ENCODE measurements around the gene SLC44A5. TPM values are rescaled to one million over a fixed set of nuclear protein-coding genes. Genes with fewer than 3 reads are reported as not detected.
"Not testable (repeated sequence)": the region's sequence is repeated elsewhere in the genome, so short reads cannot be mapped to it uniquely, and the experiment has no call there.

Gene SLC44A5
- total RNA-seq, 2 donors from 2014 or later: 1.2 to 2.0 TPM

GRCh38 chr1:75265792-75266191 lies 345.1 kb downstream of the SLC44A5 start:
- Histone ChIP-seq H3K4me3 (no peak overlapping the region), H3K9me3 (no peaks in the 10 kb centered on the region), H3K27ac (no peak overlapping the region), H3K36me3 (no peaks in the 10 kb centered on the region), H3K27me3 (no peaks in the 10 kb centered on the region), H3K4me1 (no peaks in the 10 kb centered on the region)
- peak; percentile 43 to 70 for TF ChIP-seq CTCF (IDR thresholded peaks at IDR 0.05)
- no peak for DNase-seq (ENCODE audit: low spot score)

- no peaks in the 10 kb centered on the region for H3K4me1 ChIP-seq
Measured at GRCh38 chr1:75264112-75264511, 346.8 kb downstream of the SLC44A5 start.

DNA sequence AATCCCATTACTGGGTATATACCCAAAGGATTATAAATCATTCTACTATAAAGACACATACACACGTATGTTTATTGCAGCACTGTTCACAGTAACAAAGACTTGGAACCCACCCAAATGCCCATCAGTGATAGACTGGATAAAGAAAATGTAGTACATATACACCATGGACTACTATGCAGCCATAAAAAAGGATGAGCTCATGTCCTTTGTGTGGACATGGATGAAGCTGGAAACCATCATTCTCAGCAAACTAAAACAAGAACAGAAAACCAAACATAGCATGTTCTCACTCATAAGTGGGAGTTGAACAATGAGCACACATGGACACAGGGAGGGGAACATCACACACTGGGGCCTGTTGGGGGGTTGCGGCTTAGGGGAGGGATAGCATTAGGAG lies 347.3 kb downstream of the SLC44A5 start:
- H3K27ac ChIP-seq; H3K4me1 ChIP-seq; DNase-seq (ENCODE audit: low spot score): not testable (repeated sequence)

More at GRCh38 chr1:75264112-75264511, 346.8 kb downstream of the SLC44A5 start:
- Histone ChIP-seq H3K4me3 (no peak overlapping the region), H3K36me3 (no peaks in the 10 kb centered on the region), H3K9me3 (no peaks in the 10 kb centered on the region), H3K27me3 (no peaks in the 10 kb centered on the region), H3K27ac (no peak overlapping the region)
- no peak for TF ChIP-seq CTCF (IDR thresholded peaks at IDR 0.05)
- DNase-seq (ENCODE audit: low spot score): no peak

GRCh38 chr1:75261946-75262345 lies 349.0 kb downstream of the SLC44A5 start:
- not testable (repeated sequence) for H3K4me3 ChIP-seq; H3K9me3 ChIP-seq; H3K4me1 ChIP-seq; H3K27ac ChIP-seq; H3K36me3 ChIP-seq; DNase-seq (ENCODE audit: low spot score); H3K27me3 ChIP-seq

More for the DNA sequence above, 347.3 kb downstream of the SLC44A5 start:
- not testable (repeated sequence) for H3K36me3 ChIP-seq, H3K4me3 ChIP-seq, H3K27me3 ChIP-seq, H3K9me3 ChIP-seq

DNA sequence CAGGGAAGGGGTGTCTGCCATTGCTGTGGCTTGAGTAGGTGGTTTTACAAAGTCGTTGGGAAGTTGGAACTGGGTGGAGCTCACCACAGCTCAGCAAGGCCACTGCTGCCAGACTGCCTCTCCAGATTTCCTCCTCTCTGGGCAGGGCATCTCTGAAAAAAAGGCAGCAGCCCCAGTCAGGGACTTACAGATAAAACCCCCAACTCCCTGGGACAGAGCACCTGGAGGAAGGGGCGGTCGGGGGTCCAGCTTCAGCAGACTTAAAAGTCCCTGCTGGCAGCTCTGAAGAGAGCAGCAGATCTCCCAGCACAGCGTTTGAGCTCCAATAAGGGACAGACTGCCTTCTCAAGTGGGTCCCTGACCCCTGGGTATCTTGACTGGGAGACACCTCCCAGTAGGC lies 352.6 kb downstream of the SLC44A5 start:
- Histone ChIP-seq H3K36me3 (no peaks in the 10 kb centered on the region), H3K27ac (no peak overlapping the region), H3K9me3 (no peaks in the 10 kb centered on the region), H3K4me1 (no peaks in the 10 kb centered on the region), H3K27me3 (no peaks in the 10 kb centered on the region), H3K4me3 (no peak overlapping the region)
- no peak for DNase-seq (ENCODE audit: low spot score)
- no peak for TF ChIP-seq CTCF (IDR thresholded peaks at IDR 0.05)

DNA sequence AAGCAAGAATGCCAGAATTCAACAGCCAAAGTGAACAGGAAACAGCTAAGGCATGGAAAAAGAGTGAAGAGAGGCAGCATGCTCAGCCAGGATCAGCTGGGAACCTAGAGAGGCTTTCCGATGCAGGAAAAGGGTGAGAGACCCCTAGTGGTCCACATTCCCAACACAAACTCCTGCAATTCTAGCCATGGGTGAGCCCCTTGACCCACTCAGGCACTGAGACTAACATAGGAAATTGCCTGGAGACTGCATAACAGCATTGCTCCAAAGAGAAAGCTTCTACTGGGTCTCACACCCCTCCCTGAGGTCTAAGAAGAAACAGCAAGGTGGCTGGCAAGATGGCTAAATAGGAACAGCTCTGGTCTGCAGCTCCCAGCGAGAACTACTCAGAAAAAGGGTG lies 353.5 kb downstream of the SLC44A5 start:
- no peaks in the 10 kb centered on the region for H3K27me3 ChIP-seq

GRCh38 chr1:75250114-75250513 lies 360.8 kb downstream of the SLC44A5 start:
- not testable (repeated sequence) for DNase-seq (ENCODE audit: low spot score); H3K27ac ChIP-seq; H3K4me1 ChIP-seq; H3K27me3 ChIP-seq; H3K9me3 ChIP-seq; H3K36me3 ChIP-seq; H3K4me3 ChIP-seq

More for the DNA sequence above, 353.5 kb downstream of the SLC44A5 start:
- no peak for TF ChIP-seq CTCF (IDR thresholded peaks at IDR 0.05)
- no peak for DNase-seq (ENCODE audit: low spot score)
- H3K4me3 ChIP-seq: no peak overlapping the region
- H3K4me1 ChIP-seq: no peaks in the 10 kb centered on the region
- H3K27ac ChIP-seq: no peak overlapping the region
- H3K9me3 ChIP-seq: no peaks in the 10 kb centered on the region
- no peaks in the 10 kb centered on the region for H3K36me3 ChIP-seq

All from right atrium auricular region (tissue), 2 donors.